ENCODE results near the gene POLE3. TPM values are rescaled to one million over a fixed set of nuclear protein-coding genes. Genes with fewer than 3 reads are reported as not detected.
"Not testable (repeated sequence)": the region's sequence is repeated elsewhere in the genome, so short reads cannot be mapped to it uniquely, and the experiment has no call there.

The POLE3 gene
- total RNA-seq, 1 donor from 2014 or later = 49.5 TPM

DNA sequence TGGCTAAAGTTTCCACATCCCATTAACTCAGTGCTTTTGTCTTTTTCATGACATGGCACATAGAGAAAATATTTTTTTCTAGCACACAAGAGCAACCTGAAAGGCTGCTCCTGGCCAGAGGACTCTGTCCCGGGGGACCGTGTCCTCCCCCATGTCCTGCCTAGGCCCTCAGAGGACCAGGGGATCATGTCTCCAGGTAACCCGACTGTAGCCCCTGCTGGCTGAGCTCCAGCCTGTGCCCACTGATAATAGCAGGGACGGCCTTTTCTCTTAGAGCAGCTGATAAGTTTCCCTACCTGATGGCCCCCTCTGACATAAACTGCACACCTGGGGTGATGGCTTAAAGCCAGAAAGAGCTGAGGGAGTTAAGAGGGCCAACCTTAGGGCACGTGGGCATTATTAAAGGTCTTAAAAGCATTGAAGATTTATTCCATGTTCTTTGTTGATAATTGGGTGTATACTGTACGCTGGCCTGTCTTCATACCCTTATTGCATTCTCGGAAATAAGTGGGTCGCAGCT is 39.6 kb downstream of the POLE3 start:
- H3K4me3 Mint-ChIP-seq = no peak overlapping the region
- no peak overlapping the region for H3K27ac Mint-ChIP-seq
- no peak for DNase-seq (ENCODE audit: low spot score in 2 of 2, unreplicated experiment in 2 of 2)
- no peaks in the 10 kb centered on the region for H3K27me3 Mint-ChIP-seq (ENCODE audit: low read depth)
- TF ChIP-seq CTCF (IDR thresholded peaks at IDR 0.05; ENCODE audit: unreplicated experiment) = no peak
- peaks cover 3% of the 10 kb centered on the region for H3K36me3 Mint-ChIP-seq
- peaks cover 6% of the 10 kb centered on the region for H3K4me1 Mint-ChIP-seq
- no peaks in the 10 kb centered on the region for H3K9me3 Mint-ChIP-seq

- DNase-seq (ENCODE audit: low spot score in 2 of 2, unreplicated experiment in 2 of 2) = no peak
- TF ChIP-seq CTCF (IDR thresholded peaks at IDR 0.05; ENCODE audit: unreplicated experiment) = no peak
- Mint-ChIP-seq H3K27ac (no peak overlapping the region), H3K4me3 (no peak overlapping the region), H3K4me1 (peaks cover 1% of the 10 kb centered on the region), H3K9me3 (no peaks in the 10 kb centered on the region), H3K36me3 (peaks cover under 1% of the 10 kb centered on the region), H3K27me3 (ENCODE audit: low read depth) (no peaks in the 10 kb centered on the region)
Observed at GRCh38 chr9:113369855-113370140, 40.7 kb downstream of the POLE3 start.

DNA sequence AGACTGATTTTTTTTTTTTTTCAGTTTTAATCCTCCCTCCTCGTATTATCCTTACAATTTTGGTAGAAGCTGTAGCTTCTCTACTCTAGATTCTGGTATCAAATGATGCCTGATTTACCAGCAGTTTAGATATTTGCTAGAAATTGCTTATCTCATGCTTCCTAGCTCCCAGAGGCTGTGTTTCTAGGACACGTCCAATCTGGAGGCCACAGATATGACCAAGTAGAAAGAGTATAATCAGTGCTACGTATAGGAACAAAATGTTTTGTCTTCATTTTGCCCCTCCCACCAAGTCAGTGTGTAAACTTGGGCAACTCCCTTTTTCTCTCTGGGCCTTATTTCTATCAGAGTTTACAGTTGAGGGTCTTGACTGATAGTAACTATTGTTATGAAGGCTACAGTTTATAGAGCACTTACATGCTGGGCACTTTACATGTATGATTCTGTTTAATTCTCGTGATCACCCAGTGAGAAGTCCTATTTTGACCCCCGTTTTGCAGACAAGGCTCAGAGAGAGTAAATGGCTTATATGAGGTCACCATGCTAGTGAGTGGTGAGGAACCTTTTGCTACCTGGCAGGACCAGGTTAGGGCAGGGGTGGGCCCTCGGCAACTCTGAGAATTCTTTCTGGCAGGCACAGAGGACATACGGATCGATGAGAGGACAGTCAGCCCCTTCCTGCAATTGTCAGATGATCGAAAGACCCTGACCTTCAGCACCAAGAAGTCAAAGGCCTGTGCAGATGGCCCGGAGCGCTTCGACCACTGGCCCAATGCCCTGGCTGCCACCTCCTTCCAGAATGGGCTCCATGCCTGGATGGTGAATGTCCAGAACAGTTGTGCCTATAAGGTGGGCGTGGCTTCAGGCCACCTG is 41.3 kb downstream of the POLE3 start:
- H3K4me1 Mint-ChIP-seq = peaks cover 1% of the 10 kb centered on the region
- TF ChIP-seq CTCF (IDR thresholded peaks at IDR 0.05; ENCODE audit: unreplicated experiment) = no peak
- no peak overlapping the region for H3K4me3 Mint-ChIP-seq
- no peak for DNase-seq (ENCODE audit: low spot score in 2 of 2, unreplicated experiment in 2 of 2)
- no peaks in the 10 kb centered on the region for H3K27me3 Mint-ChIP-seq (ENCODE audit: low read depth)
- no peaks in the 10 kb centered on the region for H3K36me3 Mint-ChIP-seq
- no peaks in the 10 kb centered on the region for H3K9me3 Mint-ChIP-seq
- H3K27ac Mint-ChIP-seq = no peak overlapping the region

DNA sequence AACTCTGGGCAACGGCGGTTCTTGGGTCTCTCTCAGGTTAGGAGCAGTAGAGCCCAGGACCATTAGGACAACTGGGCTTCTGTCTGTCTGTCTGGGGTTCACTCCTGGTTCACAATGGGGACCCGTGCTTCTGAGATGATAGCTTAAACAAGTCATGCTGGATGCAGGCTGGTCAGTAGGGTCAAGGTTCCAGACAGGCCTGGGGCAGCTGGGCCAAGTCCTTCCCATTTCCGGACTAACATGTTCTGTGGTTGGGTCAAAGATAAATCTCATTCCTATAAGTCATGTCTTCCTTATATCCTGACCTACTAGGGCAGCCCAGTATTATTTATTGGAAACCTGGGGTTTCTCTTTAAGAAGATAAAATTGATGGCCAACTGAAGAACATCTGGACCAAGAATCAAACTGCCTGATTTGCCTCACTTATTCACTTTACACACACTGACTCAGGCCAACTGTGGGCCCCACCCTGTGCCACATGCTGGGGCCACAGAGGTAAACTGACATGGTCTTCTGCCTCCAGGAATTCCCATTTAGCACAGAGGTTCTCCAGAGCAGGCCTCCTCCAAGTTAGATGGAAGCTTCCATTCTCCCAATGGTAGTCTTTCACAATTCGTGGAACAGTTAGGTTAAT is 42.0 kb downstream of the POLE3 start:
- no peak for DNase-seq (ENCODE audit: low spot score in 2 of 2, unreplicated experiment in 2 of 2)
- Mint-ChIP-seq H3K4me1 (peaks cover 1% of the 10 kb centered on the region), H3K27me3 (ENCODE audit: low read depth) (no peaks in the 10 kb centered on the region), H3K9me3 (no peaks in the 10 kb centered on the region), H3K4me3 (no peak overlapping the region), H3K36me3 (no peaks in the 10 kb centered on the region), H3K27ac (no peak overlapping the region)
- no peak for TF ChIP-seq CTCF (IDR thresholded peaks at IDR 0.05; ENCODE audit: unreplicated experiment)

- H3K9me3 Mint-ChIP-seq; H3K4me3 Mint-ChIP-seq; H3K27ac Mint-ChIP-seq; DNase-seq (ENCODE audit: low spot score in 2 of 2, unreplicated experiment in 2 of 2); H3K4me1 Mint-ChIP-seq; H3K36me3 Mint-ChIP-seq; H3K27me3 Mint-ChIP-seq (ENCODE audit: low read depth): not testable (repeated sequence)
Observed at GRCh38 chr9:113365652-113366051, 44.8 kb downstream of the POLE3 start.

GRCh38 chr9:113364951-113365350 is 45.5 kb downstream of the POLE3 start:
- Mint-ChIP-seq H3K27ac (no peak overlapping the region), H3K4me3 (no peak overlapping the region), H3K27me3 (ENCODE audit: low read depth) (no peaks in the 10 kb centered on the region), H3K4me1 (peaks cover 9% of the 10 kb centered on the region), H3K36me3 (no peaks in the 10 kb centered on the region), H3K9me3 (no peaks in the 10 kb centered on the region)
- DNase-seq (ENCODE audit: low spot score in 2 of 2, unreplicated experiment in 2 of 2) = no peak
- no peak for TF ChIP-seq CTCF (IDR thresholded peaks at IDR 0.05; ENCODE audit: unreplicated experiment)

Measured in mesothelial cell of epicardium (in vitro differentiated cells).